ENCODE data around the gene RPS5.

- TF ChIP-seq, protein P1, sequence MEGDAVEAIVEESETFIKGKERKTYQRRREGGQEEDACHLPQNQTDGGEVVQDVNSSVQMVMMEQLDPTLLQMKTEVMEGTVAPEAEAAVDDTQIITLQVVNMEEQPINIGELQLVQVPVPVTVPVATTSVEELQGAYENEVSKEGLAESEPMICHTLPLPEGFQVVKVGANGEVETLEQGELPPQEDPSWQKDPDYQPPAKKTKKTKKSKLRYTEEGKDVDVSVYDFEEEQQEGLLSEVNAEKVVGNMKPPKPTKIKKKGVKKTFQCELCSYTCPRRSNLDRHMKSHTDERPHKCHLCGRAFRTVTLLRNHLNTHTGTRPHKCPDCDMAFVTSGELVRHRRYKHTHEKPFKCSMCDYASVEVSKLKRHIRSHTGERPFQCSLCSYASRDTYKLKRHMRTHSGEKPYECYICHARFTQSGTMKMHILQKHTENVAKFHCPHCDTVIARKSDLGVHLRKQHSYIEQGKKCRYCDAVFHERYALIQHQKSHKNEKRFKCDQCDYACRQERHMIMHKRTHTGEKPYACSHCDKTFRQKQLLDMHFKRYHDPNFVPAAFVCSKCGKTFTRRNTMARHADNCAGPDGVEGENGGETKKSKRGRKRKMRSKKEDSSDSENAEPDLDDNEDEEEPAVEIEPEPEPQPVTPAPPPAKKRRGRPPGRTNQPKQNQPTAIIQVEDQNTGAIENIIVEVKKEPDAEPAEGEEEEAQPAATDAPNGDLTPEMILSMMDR (IDR thresholded peaks at IDR 0.05): no peak
- TF ChIP-seq POLR2A (IDR thresholded peaks at IDR 0.05): no peak
These were observed 11.0 kb downstream of the RPS5 start for GRCh38 chr19:58398087-58398486.

Measured in thyroid gland (tissue), 4 donors.